Thyroid gland (tissue), 4 donors: ENCODE data around the gene RFX7.

Experiments
- POLR2A ChIP-seq, 2 donors: fragments of 450-650 bp; IDR thresholded peaks; one replicate each; pipeline ENCODE4 v1.6.1; 2017; ENCODE audit warnings: antibody characterized with exemption in 2 of 2, mild to moderate bottlenecking in 2 of 2, moderate library complexity in 1 of 2
- TF ChIP-seq, protein P1 (sequence below), 6 experiments: fragments of 200-600 bp in 3 of 6; fragments of 450-650 bp in 3 of 6; sonication (generic) in 3 of 6; IDR thresholded peaks; one replicate each; pipeline ENCODE4 v1.5.1; 2016 to 2019; ENCODE audit warnings: antibody characterized with exemption in 6 of 6, mild to moderate bottlenecking in 2 of 6, inconsistent platforms in 1 of 6, moderate library complexity in 1 of 6

GRCh38 chr15:56242576-56243162 lies 1.0 kb downstream of the RFX7 start:
- TF ChIP-seq, protein P1, sequence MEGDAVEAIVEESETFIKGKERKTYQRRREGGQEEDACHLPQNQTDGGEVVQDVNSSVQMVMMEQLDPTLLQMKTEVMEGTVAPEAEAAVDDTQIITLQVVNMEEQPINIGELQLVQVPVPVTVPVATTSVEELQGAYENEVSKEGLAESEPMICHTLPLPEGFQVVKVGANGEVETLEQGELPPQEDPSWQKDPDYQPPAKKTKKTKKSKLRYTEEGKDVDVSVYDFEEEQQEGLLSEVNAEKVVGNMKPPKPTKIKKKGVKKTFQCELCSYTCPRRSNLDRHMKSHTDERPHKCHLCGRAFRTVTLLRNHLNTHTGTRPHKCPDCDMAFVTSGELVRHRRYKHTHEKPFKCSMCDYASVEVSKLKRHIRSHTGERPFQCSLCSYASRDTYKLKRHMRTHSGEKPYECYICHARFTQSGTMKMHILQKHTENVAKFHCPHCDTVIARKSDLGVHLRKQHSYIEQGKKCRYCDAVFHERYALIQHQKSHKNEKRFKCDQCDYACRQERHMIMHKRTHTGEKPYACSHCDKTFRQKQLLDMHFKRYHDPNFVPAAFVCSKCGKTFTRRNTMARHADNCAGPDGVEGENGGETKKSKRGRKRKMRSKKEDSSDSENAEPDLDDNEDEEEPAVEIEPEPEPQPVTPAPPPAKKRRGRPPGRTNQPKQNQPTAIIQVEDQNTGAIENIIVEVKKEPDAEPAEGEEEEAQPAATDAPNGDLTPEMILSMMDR (IDR thresholded peaks at IDR 0.05): no peak
- no peak for TF ChIP-seq POLR2A (IDR thresholded peaks at IDR 0.05)
